Activated CD4-positive, alpha-beta T cell treated with anti-CD3 and anti-CD28 coated beads, Interleukin-2, amount 50 U/mL, for 1 hour (primary cell): Measurements from ENCODE around the gene ZNF214.
"Not testable (repeated sequence)": the region's sequence is repeated elsewhere in the genome, so short reads cannot be mapped to it uniquely, and the experiment has no call there.

Experiments
- DNase-seq: peaks from one replicate; pipeline ENCODE4 v3.0.0-alpha.2; 2020

ZNF214 gene

DNA sequence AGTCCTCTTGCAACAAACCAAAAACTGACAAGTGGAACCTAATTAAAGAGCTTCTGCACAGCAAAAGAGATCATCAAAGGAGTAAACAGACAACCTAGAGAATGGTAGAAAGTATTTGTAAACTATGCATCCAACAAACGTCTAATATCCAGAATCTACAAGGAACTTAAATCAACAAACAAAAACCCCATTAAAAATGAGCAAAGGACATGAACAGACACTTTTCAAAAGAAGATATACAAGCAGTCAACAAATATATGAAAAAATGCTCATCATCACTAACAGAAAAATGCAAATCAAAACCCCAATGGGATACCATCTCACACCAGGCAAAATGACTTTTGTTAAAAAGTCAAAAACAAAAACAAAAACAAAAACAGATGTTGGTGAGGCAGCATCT is 33.7 kb downstream of the ZNF214 start:
- DNase-seq = no peak

DNA sequence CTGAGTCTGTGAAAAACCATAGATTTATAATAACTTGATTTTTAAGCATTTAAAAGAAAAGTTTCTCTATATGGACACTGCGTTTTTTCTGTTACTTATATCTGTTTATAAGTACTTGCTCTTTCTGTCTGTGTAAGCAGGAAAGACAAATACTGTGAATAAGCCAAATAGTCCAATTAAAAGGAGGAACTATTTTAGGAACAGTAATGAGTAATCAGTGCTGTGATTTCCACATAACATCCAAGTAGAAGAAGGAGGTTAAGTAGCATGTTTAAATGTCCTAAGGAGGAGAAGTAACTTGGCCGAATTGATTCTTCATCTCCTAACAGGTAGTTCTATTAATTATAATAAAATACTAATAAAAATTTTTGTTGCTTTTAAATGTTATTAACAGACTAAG is 40.8 kb downstream of the ZNF214 start:
- DNase-seq = no peak

DNA sequence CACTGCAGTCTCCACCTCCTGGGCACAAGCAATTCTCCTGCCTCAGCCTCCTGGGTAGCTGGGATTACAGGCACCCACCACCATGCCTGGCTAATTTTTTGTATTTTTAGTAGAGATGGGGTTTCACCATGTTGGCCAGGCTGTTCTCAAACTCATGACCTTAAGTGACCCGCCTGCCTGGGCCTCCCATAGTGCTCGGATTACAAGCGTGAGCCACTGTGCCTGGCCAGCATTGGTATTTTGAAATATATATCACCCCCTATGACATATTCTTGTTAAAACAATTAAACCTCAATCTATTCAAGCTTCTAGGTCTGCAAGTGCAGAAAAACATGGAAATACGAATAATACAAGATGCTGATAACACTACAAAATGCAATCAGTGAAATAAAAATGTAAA is 50.3 kb downstream of the ZNF214 start:
- DNase-seq = not testable (repeated sequence)

DNA sequence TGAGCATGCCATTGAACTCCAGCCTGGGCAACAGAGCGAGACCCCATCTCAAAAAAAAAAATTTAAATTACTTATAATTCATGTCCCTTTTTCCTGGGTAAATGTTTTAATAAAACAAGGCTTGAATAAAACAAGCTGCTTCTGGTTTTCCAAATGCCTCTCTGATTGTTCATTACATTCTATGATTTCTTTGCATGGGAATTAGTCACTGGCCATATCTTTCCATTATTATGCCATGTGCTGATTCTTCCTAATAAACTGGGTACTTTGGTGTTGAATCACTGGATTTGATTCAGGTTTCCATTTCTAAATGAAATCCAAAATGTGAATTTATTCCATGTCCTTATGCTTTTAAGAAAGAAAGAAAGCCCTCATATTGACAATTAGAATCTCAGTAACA is 51.3 kb downstream of the ZNF214 start:
- no peak for DNase-seq

DNA sequence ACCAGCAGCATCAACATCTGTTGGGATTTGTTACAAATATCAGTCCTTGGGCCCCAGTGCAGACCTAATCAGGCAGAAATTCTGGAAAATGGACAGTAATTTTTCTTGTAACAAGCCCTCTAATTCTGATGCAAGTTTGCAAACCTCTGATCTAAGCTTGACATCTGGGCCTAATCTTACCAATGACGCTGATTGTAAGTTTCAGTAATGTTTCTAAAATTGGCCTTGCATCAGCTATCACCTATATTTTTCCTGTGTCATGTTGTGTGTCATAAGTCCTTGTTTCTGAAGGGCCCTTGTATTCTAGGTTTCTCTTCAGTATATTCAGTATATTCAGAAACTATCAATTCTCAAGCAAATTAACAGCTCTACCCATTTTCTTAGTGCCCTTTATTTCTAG is 57.5 kb downstream of the ZNF214 start:
- DNase-seq = no peak

DNA sequence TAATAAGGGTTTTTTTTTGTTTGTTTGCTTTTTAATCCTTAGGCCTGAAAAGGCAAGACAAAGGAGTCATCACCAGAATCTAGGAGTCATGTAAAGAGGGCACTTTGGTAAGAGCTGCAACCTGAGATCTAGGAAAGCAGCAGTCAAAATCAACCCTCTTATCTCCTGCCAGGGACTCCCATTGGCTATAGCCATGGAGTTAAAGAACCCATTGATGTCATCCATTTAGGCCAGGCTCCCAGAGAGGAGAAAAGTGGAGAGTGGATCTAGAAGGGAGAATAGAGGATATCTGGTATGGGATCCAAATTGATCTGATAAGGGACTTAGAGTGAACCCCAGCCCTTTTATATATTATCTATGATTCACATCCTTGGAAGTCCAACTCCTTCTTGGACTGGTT is 58.0 kb downstream of the ZNF214 start:
- no peak for DNase-seq

DNA sequence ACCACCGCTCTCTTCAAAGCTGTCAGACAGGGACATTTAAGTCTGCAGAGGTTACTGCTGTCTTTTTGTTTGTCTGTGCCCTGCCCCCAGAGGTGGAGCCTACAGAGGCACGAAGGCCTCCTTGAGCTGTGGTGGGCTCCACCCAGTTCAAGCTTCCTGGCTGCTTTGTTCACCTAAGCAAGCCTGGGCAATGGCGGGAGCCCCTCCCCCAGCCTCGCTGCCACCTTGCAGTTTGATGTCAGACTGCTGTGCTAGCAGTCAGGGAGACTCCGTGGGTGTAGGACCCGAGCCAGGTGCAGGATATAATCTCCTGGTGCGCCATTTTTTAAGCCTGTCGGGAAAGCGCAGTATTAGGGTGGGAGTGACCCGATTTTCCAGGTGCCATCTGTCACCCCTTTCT is 65.9 kb downstream of the ZNF214 start:
- not testable (repeated sequence) for DNase-seq
